T-helper 17 cell (primary cell): ENCODE data around the gene SRF. TPM values are rescaled to one million over a fixed set of nuclear protein-coding genes. Genes with fewer than 3 reads are reported as not detected.

Source experiments
- ATAC-seq: fragments of 150-1000 bp; cut with Tn5 transposase; 2 replicates; pipeline ENCODE4 v1.10.0; 2021; ENCODE audit warnings: mild to moderate bottlenecking, moderate library complexity
- DNase-seq, 3 donors: peaks; one replicate each; pipeline versions ENCODE4 v3.0.0 to v3.0.0-alpha.2; 2020 to 2021
- H3K9me3 ChIP-seq: one replicate; pipeline ENCODE4 v1.7.0; 2013; ENCODE audit warnings: low read length, mild to moderate bottlenecking; ENCODE audit not compliant: control insufficient read depth, poor library complexity, severe bottlenecking
- H3K27ac Mint-ChIP-seq: one replicate; pipeline ENCODE4 v1.8.0; 2022; ENCODE audit warnings: mild to moderate bottlenecking, moderate library complexity, mixed read lengths
- H3K27me3 Mint-ChIP-seq: one replicate; pipeline ENCODE4 v1.8.0; 2022; ENCODE audit warnings: mixed read lengths
- H3K36me3 Mint-ChIP-seq: one replicate; pipeline ENCODE4 v1.8.0; 2022; ENCODE audit warnings: low read depth, mixed read lengths
- H3K4me1 Mint-ChIP-seq: one replicate; pipeline ENCODE4 v1.8.0; 2022; ENCODE audit warnings: mild to moderate bottlenecking, mixed read lengths
- H3K4me3 Mint-ChIP-seq: one replicate; pipeline ENCODE4 v1.8.0; 2022; ENCODE audit warnings: mild to moderate bottlenecking, moderate library complexity, mixed read lengths
- total RNA-seq, 4 donors: library from RNA in 2 of 4; stranded (reverse) in 2 of 4; gene quantifications; one replicate each; pipeline ENCODE4 v1.2.3 and lab custom pipeline; 2022 to 2026

SRF gene
- total RNA-seq, 2 donors from 2014 or later = 26.3 to 27.9 TPM

DNA sequence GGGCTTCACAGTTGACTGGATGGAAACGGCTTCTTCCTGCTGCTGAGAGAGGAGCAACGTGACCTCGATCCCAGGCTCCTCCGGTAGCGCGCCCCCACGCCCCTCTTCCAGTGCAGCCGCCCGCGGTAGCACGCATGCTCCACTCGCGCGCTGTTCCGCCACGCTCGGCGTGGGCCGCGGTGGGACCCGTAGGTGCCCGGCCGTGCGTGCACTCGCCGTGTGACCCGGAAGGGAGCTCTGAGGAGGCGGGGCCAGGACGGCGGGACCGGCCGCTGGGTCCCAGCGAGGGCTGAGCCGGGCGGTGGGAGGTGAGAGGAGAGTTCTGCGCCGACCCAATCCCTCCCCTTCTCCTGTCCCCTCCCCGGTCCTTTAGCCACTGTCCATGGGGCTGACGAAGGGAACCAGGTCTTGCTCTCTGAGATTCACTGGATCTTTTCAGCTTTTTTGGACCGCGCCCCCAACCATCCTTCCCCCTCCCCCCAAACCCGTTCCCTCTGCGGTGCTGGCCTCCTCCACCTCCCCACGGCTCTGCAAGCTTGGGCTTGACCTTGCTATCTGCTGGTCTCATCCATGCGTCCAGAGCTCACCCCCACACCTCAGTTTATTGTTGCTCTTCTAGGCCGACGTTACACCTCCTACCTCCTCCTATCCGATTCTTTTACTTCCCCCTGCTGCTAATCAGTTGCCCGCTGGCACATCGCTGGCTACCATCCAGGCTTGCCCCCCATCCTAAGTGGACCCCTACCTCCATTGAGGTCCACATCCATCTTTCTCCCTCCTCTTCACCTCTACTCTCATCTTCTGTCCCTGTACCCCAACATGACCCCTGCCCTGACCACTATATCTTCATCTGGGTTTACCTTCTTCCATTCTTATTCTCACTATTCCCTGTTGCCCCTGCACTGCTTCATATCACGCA is 11.1 kb downstream of the SRF start, which contains the start of gene CUL9:
CUL9 (plus strand) TSS at position 255 of the 919 bp plus-strand sequence. CDS start 2,115 bp downstream, outside the sequence.
- no peaks in the 10 kb centered on the region for H3K9me3 ChIP-seq

DNA sequence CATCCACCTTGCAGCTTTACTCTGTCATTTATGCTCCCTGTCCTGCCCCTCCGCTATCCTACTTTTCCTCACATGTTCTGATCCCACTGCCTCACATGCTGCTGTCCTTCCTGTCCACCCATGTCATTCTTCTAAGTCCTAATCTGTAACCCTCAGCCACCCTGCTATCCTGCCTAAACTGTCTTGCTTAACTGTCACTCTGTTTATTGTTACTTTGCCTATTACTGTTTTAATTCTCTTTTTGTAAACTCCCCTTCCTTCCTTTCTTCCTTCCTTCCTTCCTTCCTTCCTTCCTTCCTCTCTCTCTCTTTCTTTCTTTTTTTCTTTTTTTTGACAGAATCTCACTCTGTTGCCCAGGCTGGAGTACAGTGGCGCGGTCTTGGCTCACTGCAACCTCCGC is 12.4 kb downstream of the SRF start:
- Mint-ChIP-seq H3K27me3 (no peaks in the 10 kb centered on the region), H3K27ac (peak overlapping the region; percentile 92)

More for the DNA sequence above, 11.1 kb downstream of the SRF start, which contains the start of gene CUL9:
- Mint-ChIP-seq H3K4me1 (peaks cover 43% of the 10 kb centered on the region), H3K4me3 (peak within 1 kb of the TSS; percentile 96), H3K27me3 (no peaks in the 10 kb centered on the region), H3K36me3 (peaks cover 12% of the 10 kb centered on the region), H3K27ac (peak within 1 kb of the TSS; percentile 92)
- peak; percentile 69 to 74 (median 73) for DNase-seq
- ATAC-seq = peak; percentile 96

GRCh38 chr6:43184268-43184985 is 13.4 kb downstream of the SRF start:
- no peak overlapping the region for H3K4me3 Mint-ChIP-seq
- peaks cover 45% of the 10 kb centered on the region for H3K4me1 Mint-ChIP-seq
- no peak for ATAC-seq

More for the DNA sequence above, 12.4 kb downstream of the SRF start:
- H3K9me3 ChIP-seq = no peaks in the 10 kb centered on the region
- H3K36me3 Mint-ChIP-seq = peaks cover 12% of the 10 kb centered on the region
- no peak for ATAC-seq
- H3K4me3 Mint-ChIP-seq = peak overlapping the region; percentile 96
- no peak for DNase-seq
- H3K4me1 Mint-ChIP-seq = peaks cover 45% of the 10 kb centered on the region

GRCh38 chr6:43185391-43185985 is 14.4 kb downstream of the SRF start:
- H3K9me3 ChIP-seq = no peaks in the 10 kb centered on the region
- H3K27ac Mint-ChIP-seq = peak overlapping the region; percentile 92
- peaks cover 12% of the 10 kb centered on the region for H3K36me3 Mint-ChIP-seq
- DNase-seq = no peak
- H3K4me1 Mint-ChIP-seq = peaks cover 49% of the 10 kb centered on the region
- peak; percentile 48 for ATAC-seq
- H3K4me3 Mint-ChIP-seq = peak overlapping the region; percentile 53
- H3K27me3 Mint-ChIP-seq = no peaks in the 10 kb centered on the region

More at GRCh38 chr6:43184268-43184985, 13.4 kb downstream of the SRF start:
- Mint-ChIP-seq H3K27me3 (no peaks in the 10 kb centered on the region), H3K27ac (peak overlapping the region; percentile 92), H3K36me3 (peaks cover 12% of the 10 kb centered on the region)
- no peak for DNase-seq
- H3K9me3 ChIP-seq = no peaks in the 10 kb centered on the region

DNA sequence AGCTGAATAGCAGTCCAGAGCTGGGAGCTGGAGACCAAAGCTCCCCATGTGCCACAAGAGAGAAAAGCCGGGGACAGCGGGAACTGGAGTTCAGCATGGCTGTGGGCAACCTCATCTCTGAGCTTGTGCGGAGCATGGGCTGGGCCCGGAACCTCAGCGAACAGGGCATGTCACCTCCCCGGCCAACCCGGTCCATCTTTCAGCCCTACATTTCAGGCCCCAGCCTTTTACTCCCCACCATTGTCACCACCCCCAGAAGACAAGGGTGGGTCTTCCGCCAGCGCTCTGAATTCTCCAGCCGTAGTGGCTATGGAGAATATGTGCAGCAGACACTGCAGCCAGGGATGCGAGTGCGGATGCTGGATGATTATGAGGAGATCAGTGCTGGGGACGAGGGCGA is 14.9 kb downstream of the SRF start:
- peaks cover 48% of the 10 kb centered on the region for H3K4me1 Mint-ChIP-seq

DNA sequence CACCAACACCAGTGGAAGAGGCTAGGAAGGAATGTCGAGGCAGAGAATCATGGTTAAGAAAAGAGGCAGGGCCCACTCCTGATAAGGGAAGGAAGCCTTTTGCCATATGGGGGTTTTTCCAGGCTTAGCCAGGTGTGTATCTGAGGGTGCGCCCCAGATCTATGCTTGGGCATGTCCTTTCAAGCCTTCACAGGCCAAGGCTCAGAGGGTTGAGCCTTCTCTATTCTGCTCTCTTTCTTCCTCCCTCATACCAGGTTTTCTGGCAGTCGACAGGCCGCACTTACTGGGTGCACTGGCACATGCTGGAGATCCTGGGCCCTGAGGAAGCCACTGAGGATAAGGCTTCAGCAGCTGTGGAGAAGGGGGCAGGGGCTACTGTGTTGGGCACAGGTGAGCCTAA is 15.6 kb downstream of the SRF start:
- H3K4me1 Mint-ChIP-seq = peaks cover 41% of the 10 kb centered on the region
- peaks cover 12% of the 10 kb centered on the region for H3K36me3 Mint-ChIP-seq
- no peaks in the 10 kb centered on the region for H3K9me3 ChIP-seq
- DNase-seq (no peak), ATAC-seq (no peak)
- no peaks in the 10 kb centered on the region for H3K27me3 Mint-ChIP-seq
- no peak overlapping the region for H3K4me3 Mint-ChIP-seq
- peak overlapping the region; percentile 92 for H3K27ac Mint-ChIP-seq

More for the DNA sequence above, 14.9 kb downstream of the SRF start:
- Mint-ChIP-seq H3K27ac (peak overlapping the region; percentile 92), H3K27me3 (no peaks in the 10 kb centered on the region), H3K4me3 (no peak overlapping the region), H3K36me3 (peaks cover 12% of the 10 kb centered on the region)
- DNase-seq = no peak
- no peaks in the 10 kb centered on the region for H3K9me3 ChIP-seq
- ATAC-seq = no peak

DNA sequence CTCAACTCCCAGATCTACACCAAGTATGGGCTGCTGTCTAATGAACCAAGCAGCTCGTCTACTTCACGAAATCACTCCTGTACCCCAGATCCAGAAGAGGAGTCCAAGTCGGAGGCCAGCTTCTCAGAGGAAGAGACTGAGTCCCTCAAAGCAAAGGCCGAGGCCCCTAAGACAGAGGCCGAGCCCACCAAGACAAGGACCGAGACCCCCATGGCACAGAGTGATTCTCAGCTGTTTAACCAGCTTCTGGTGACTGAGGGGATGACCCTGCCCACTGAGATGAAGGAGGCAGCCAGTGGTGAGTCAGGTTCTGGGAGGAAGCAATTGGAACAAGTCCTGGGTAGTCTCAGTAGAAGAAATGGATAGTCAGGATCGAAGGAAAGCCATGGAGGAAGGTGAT is 16.8 kb downstream of the SRF start:
- H3K4me1 Mint-ChIP-seq = peaks cover 38% of the 10 kb centered on the region
- no peaks in the 10 kb centered on the region for H3K27me3 Mint-ChIP-seq
- H3K27ac Mint-ChIP-seq = no peak overlapping the region
- ATAC-seq = no peak
- no peak overlapping the region for H3K4me3 Mint-ChIP-seq
- DNase-seq = no peak
- H3K36me3 Mint-ChIP-seq = peaks cover 15% of the 10 kb centered on the region
- H3K9me3 ChIP-seq = no peaks in the 10 kb centered on the region

GRCh38 chr6:43188426-43188825 is 17.4 kb downstream of the SRF start:
- H3K4me3 Mint-ChIP-seq = no peak overlapping the region
- no peaks in the 10 kb centered on the region for H3K27me3 Mint-ChIP-seq
- H3K9me3 ChIP-seq = no peaks in the 10 kb centered on the region
- ATAC-seq (no peak), DNase-seq (no peak)
- H3K4me1 Mint-ChIP-seq = peaks cover 36% of the 10 kb centered on the region
- no peak overlapping the region for H3K27ac Mint-ChIP-seq
- H3K36me3 Mint-ChIP-seq = peaks cover 17% of the 10 kb centered on the region

DNA sequence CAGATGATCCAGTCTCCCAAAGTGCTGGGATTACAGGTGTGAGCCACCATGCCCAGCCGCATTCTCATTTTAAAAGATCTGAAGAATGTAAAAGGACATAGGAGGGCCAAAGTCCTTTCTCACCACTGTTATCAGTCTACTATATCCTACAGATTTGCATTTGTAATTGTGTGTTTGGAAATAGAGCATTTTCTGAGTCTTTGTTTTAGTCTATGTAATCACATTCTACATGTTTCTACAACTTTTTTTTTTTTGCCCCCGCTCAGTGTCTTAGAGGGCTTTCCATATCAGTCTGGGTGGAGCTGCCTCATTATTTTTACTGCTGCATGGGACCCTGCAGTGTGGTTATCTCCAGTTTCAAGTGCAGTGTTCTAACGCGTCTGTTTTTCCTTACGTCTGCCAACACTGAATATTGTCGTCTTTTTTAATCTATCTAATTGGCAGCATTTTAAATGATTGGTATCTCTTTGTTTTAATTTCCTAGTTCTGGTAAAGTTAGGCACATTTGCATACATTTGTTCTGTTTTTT is 18.8 kb downstream of the SRF start:
- H3K4me3 Mint-ChIP-seq = no peak overlapping the region
- peaks cover 10% of the 10 kb centered on the region for H3K36me3 Mint-ChIP-seq
- peak overlapping the region; percentile 39 for H3K27ac Mint-ChIP-seq
- ATAC-seq = no peak
- DNase-seq = no peak
- H3K4me1 Mint-ChIP-seq = peaks cover 25% of the 10 kb centered on the region
- no peaks in the 10 kb centered on the region for H3K27me3 Mint-ChIP-seq
- no peaks in the 10 kb centered on the region for H3K9me3 ChIP-seq

DNA sequence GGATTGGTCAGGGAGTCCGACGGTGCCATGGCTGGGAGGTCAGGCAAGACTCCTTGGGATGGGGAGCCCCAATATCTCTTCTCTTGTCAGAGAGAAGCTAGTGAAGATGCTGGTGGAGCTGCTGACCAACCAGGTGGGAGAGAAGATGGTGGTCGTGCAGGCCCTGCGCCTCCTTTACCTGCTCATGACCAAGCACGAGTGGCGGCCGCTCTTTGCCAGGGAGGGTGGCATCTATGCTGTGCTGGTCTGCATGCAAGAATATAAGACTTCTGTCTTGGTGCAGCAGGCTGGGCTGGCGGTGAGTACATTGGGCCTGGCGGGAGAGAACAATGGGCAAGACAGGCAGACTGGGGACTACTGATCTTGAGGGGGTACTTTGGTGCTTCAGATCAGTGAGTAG is 21.8 kb downstream of the SRF start:
- no peak overlapping the region for H3K4me3 Mint-ChIP-seq
- ATAC-seq = no peak
- H3K4me1 Mint-ChIP-seq = peaks cover 13% of the 10 kb centered on the region
- H3K27me3 Mint-ChIP-seq = no peaks in the 10 kb centered on the region
- no peak for DNase-seq
- H3K27ac Mint-ChIP-seq = no peak overlapping the region
- no peaks in the 10 kb centered on the region for H3K9me3 ChIP-seq
- peaks cover 12% of the 10 kb centered on the region for H3K36me3 Mint-ChIP-seq

DNA sequence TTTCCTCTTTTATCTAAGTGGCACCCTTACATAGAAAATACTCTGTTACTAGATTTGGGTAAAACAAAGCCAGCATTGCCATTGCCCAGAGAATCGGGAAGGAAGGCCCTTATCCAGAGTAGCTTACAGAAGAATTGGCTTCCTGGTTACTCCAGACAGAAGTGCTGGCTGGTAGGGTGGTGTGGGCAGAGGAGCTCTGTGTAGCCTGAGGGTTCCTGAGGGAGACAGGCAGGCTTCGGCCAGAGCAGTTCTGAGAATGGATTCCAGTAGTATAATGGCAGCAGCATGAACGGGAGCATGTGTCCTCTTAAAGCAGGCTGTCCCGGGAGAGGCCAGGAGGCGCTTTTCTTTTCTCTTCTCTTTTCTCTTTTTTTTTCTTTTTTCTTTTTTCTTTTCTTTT is 22.9 kb downstream of the SRF start:
- no peaks in the 10 kb centered on the region for H3K9me3 ChIP-seq
- no peak for ATAC-seq
- no peak for DNase-seq
- Mint-ChIP-seq H3K36me3 (peaks cover 12% of the 10 kb centered on the region), H3K27ac (no peak overlapping the region), H3K27me3 (no peaks in the 10 kb centered on the region), H3K4me1 (peaks cover 13% of the 10 kb centered on the region), H3K4me3 (no peak overlapping the region)

- Mint-ChIP-seq H3K36me3 (peaks cover 22% of the 10 kb centered on the region), H3K4me1 (peaks cover 16% of the 10 kb centered on the region), H3K4me3 (no peak overlapping the region), H3K27me3 (no peaks in the 10 kb centered on the region), H3K27ac (no peak overlapping the region)
- DNase-seq (no peak), ATAC-seq (no peak)
- no peaks in the 10 kb centered on the region for H3K9me3 ChIP-seq
These were observed 25.3 kb downstream of the SRF start for GRCh38 chr6:43196337-43196736.

- Mint-ChIP-seq H3K4me1 (peaks cover 15% of the 10 kb centered on the region), H3K27me3 (no peaks in the 10 kb centered on the region), H3K36me3 (peaks cover 17% of the 10 kb centered on the region), H3K4me3 (no peak overlapping the region), H3K27ac (no peak overlapping the region)
- no peaks in the 10 kb centered on the region for H3K9me3 ChIP-seq
- no peak for DNase-seq
- ATAC-seq = no peak
These were observed 28.8 kb downstream of the SRF start for GRCh38 chr6:43199912-43200311.
